Measurements from ENCODE around the gene FAT4. TPM values are rescaled to one million over a fixed set of nuclear protein-coding genes. Genes with fewer than 3 reads are reported as not detected.

FAT4 gene
- total and polyA plus RNA-seq, 2 donors (not counting 3 experiments of a cell fraction or from before 2014, with no cell fraction given): 16.4 to 39.1 TPM

DNA sequence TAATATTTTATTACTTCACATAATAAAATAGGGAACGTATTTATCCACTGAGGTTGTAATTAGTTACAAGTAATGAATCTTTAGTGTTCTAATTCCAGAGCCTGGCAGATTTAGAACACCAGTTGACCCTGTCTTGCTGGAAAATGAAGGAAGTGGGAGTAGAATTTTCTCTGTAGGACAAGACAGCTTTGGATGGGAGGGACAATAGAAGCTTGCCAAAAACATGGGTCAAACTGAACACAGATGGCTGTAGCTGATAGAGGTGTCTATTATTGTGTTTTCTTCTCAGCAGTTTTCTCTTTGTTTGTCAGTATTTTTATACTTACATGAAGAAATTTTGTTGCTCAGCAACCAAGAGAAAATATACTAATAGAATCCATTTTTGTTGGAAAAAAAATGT, 20.2 kb downstream of the FAT4 start:
- dilution Hi-C loops (cut with MboI; ENCODE audit: extremely low pct_ligation_motif_present, low sequenced_read_pairs): no loop called here
- peaks cover 12% of the 10 kb centered on the region for H3K4me1 ChIP-seq (ENCODE audit: control insufficient read depth, extremely low read depth, insufficient read depth, low read length)
- H3K9me1 ChIP-seq (replicated peaks; ENCODE audit: control insufficient read depth, extremely low read depth, insufficient read depth, low read length): no peaks in the 10 kb centered on the region
- no TSS peak for BruUV-seq (replicated peaks)
- intact Hi-C loops (cut with micrococcal nuclease): no loop called here
- H3K27me3 ChIP-seq (ENCODE audit: control insufficient read depth in 2 of 2, insufficient read depth in 2 of 2, low read length in 2 of 2): no peaks in the 10 kb centered on the region
- POLR2A ChIA-PET: no interaction called here
- H3K4me3 ChIP-seq (replicated peaks in 1 of 3; ENCODE audit: insufficient read depth in 1 of 3, low read depth in 1 of 3, low read length in 3 of 3): no peak overlapping the region
- H3K36me3 ChIP-seq (ENCODE audit: control insufficient read depth in 2 of 2, extremely low read depth in 1 of 2, insufficient read depth in 2 of 2, low read length in 2 of 2): no peaks in the 10 kb centered on the region
- H3K9ac ChIP-seq (replicated peaks; ENCODE audit: extremely low read depth, insufficient read depth, low read length): no peak overlapping the region
- CTCF ChIA-PET: interaction anchor here (0.8 to 1.5 kb wide), 7 partner anchors 11 to 48 kb away, joined by 3 to 4 read pairs (median 3); partner anchors contain the start of gene FAT4
- no peak overlapping the region for H2AFZ ChIP-seq (ENCODE audit: low read depth, low read length)
- peaks cover 21% of the 10 kb centered on the region for H3K79me2 ChIP-seq (ENCODE audit: control insufficient read depth, insufficient read depth, low read length)
- no peak overlapping the region for H3K4me2 ChIP-seq (ENCODE audit: insufficient read depth, low read length)
- DNase-seq (ENCODE audit: low read depth, low spot score) (peak; percentile 60), FAIRE-seq (no peak)
- H4K20me1 ChIP-seq (replicated peaks; ENCODE audit: control insufficient read depth, extremely low read depth, insufficient read depth, low read length): peaks cover 2% of the 10 kb centered on the region
- no peak overlapping the region for H3K27ac ChIP-seq (ENCODE audit: insufficient read depth, low read depth, low read length)
- no peaks in the 10 kb centered on the region for H3K9me3 ChIP-seq (replicated peaks; ENCODE audit: control insufficient read depth, insufficient read depth, low read length)
- TF ChIP-seq POLR2A (IDR thresholded peaks at IDR 0.05; ENCODE audit: low read depth, low read length) (no peak), POLR2AphosphoS5 (IDR thresholded peaks at IDR 0.05; ENCODE audit: insufficient read depth, low read depth, low read length) (no peak), FOS (IDR thresholded peaks at IDR 0.05; ENCODE audit: borderline replicate concordance, insufficient read depth, low read length) (no peak), GATA2 (IDR thresholded peaks at IDR 0.05; ENCODE audit: insufficient read depth, insufficient read length, low read depth, low read length) (no peak), JUN (IDR thresholded peaks at IDR 0.05; ENCODE audit: borderline replicate concordance, insufficient read depth, insufficient read length, low read depth) (no peak), MYC (IDR thresholded peaks at IDR 0.05; ENCODE audit: low read depth, low read length) (no peak), EZH2 (IDR thresholded peaks at IDR 0.05; ENCODE audit: borderline replicate concordance, low read depth, low read length, severe bottlenecking) (no peak)
- TF ChIP-seq, protein P1, sequence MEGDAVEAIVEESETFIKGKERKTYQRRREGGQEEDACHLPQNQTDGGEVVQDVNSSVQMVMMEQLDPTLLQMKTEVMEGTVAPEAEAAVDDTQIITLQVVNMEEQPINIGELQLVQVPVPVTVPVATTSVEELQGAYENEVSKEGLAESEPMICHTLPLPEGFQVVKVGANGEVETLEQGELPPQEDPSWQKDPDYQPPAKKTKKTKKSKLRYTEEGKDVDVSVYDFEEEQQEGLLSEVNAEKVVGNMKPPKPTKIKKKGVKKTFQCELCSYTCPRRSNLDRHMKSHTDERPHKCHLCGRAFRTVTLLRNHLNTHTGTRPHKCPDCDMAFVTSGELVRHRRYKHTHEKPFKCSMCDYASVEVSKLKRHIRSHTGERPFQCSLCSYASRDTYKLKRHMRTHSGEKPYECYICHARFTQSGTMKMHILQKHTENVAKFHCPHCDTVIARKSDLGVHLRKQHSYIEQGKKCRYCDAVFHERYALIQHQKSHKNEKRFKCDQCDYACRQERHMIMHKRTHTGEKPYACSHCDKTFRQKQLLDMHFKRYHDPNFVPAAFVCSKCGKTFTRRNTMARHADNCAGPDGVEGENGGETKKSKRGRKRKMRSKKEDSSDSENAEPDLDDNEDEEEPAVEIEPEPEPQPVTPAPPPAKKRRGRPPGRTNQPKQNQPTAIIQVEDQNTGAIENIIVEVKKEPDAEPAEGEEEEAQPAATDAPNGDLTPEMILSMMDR (IDR thresholded peaks at IDR 0.05; ENCODE audit: extremely low read depth in 1 of 2, insufficient read depth in 1 of 2, low read depth in 1 of 2, low read length in 2 of 2): no peak
- TF ChIP-seq, protein P2, sequence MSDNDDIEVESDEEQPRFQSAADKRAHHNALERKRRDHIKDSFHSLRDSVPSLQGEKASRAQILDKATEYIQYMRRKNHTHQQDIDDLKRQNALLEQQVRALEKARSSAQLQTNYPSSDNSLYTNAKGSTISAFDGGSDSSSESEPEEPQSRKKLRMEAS (IDR thresholded peaks at IDR 0.05; ENCODE audit: insufficient read depth, insufficient read length): no peak
